SU-DHL-6 (cell line): ENCODE data around the gene MFNG.

ENCODE experiments used
- H2AFZ ChIP-seq: fragments of 200-600 bp; sonication (generic); 2 replicates; pipeline ENCODE4 v1.6.1; 2014; ENCODE audit warnings: low read depth, mild to moderate bottlenecking, moderate library complexity, mixed read lengths, antibody characterized with exemption, low read length; ENCODE audit not compliant: severe bottlenecking
- H3F3A ChIP-seq: fragments of 200-600 bp; shearing (Covaris generic); 2 replicates; pipeline ENCODE4 v1.6.0; 2016; ENCODE audit warnings: antibody characterized with exemption, mild to moderate bottlenecking; ENCODE audit not compliant: insufficient read depth
- H3K27ac ChIP-seq: fragments of 200-600 bp; sonication (generic); 2 replicates; pipeline ENCODE4 v1.5.1; 2016; ENCODE audit warnings: low read depth, mild to moderate bottlenecking, low read length, moderate library complexity, mixed read lengths
- H3K27me3 ChIP-seq: fragments of 200-600 bp; sonication (generic), shearing (Covaris generic); 2 replicates; pipeline ENCODE4 v1.6.0; 2014; ENCODE audit warnings: mild to moderate bottlenecking, low read length
- H3K36me3 ChIP-seq: fragments of 200-600 bp; sonication (generic); 2 replicates; pipeline ENCODE4 v1.6.1; 2014; ENCODE audit warnings: mild to moderate bottlenecking, low read length, mixed read lengths
- H3K4me2 ChIP-seq: fragments of 300-600, 200-600 bp; shearing (Covaris generic), sonication (generic); 2 replicates; pipeline ENCODE4 v1.6.0; 2014; ENCODE audit warnings: low read length, low read depth, mild to moderate bottlenecking; ENCODE audit not compliant: poor library complexity, severe bottlenecking
- H3K4me3 ChIP-seq: fragments of 200-600 bp; sonication (generic); 2 replicates; pipeline ENCODE4 v1.5.1; 2014; ENCODE audit warnings: antibody characterized with exemption, low read length, mild to moderate bottlenecking, mixed read lengths; ENCODE audit not compliant: insufficient read depth, poor library complexity, severe bottlenecking
- H3K79me2 ChIP-seq: fragments of 200-600 bp; sonication (generic); 2 replicates; pipeline ENCODE4 v1.6.1; 2014; ENCODE audit warnings: mild to moderate bottlenecking, low read length, moderate library complexity; ENCODE audit not compliant: insufficient read depth
- H3K9ac ChIP-seq: fragments of 200-600 bp; sonication (generic); 2 replicates; pipeline ENCODE4 v1.7.0; 2014; ENCODE audit warnings: mild to moderate bottlenecking, low read length
- H3K9me2 ChIP-seq: fragments of 200-600 bp; sonication (generic); replicated peaks from 2 replicates; pipeline ENCODE4 v1.6.1; 2014; ENCODE audit warnings: low read length; ENCODE audit not compliant: insufficient read depth
- H3K9me3 ChIP-seq: fragments of 200-600 bp; sonication (generic); 2 replicates; pipeline ENCODE4 v1.6.1; 2014; ENCODE audit warnings: low read length, mixed read lengths; ENCODE audit not compliant: insufficient read depth
- H4K20me1 ChIP-seq: fragments of 200-600 bp; sonication (generic); 2 replicates; pipeline ENCODE4 v1.6.1; 2014; ENCODE audit warnings: low read depth, mild to moderate bottlenecking, antibody characterized with exemption, low read length, moderate library complexity, mixed read lengths
- CTCF ChIP-seq: fragments of 200-600 bp; sonication (generic); IDR thresholded peaks from one replicate; pipeline ENCODE4 v1.5.1; 2017; ENCODE audit warnings: antibody characterized with exemption, mild to moderate bottlenecking, low read length, moderate library complexity; ENCODE audit not compliant: insufficient read depth, poor library complexity, severe bottlenecking
- EZH2phosphoT487 ChIP-seq: fragments of 200-600 bp; sonication (generic), shearing (Covaris generic); conservative IDR thresholded peaks from 2 replicates; pipeline ENCODE4 v1.6.1; 2018; ENCODE audit warnings: mild to moderate bottlenecking, antibody characterized with exemption, low read length, moderate library complexity, mixed read lengths

The MFNG gene

GRCh38 chr22:37505565-37505964 lies 19.4 kb upstream of the MFNG start:
- H3K36me3 ChIP-seq: no peaks in the 10 kb centered on the region
- no peaks in the 10 kb centered on the region for H3K27me3 ChIP-seq
- no peak overlapping the region for H3K9ac ChIP-seq
- H3K9me2 ChIP-seq: no peaks in the 10 kb centered on the region
- TF ChIP-seq CTCF (no peak), EZH2phosphoT487 (no peak)
- no peaks in the 10 kb centered on the region for H3K79me2 ChIP-seq
- no peak overlapping the region for H2AFZ ChIP-seq
- H3K9me3 ChIP-seq: no peaks in the 10 kb centered on the region
- no peak overlapping the region for H3K4me3 ChIP-seq
- no peak overlapping the region for H3K27ac ChIP-seq
- H3K4me2 ChIP-seq: no peak overlapping the region
- no peaks in the 10 kb centered on the region for H3F3A ChIP-seq
- H4K20me1 ChIP-seq: no peaks in the 10 kb centered on the region

GRCh38 chr22:37504964-37505363 lies 18.8 kb upstream of the MFNG start:
- Histone ChIP-seq H3K9me2 (no peaks in the 10 kb centered on the region), H4K20me1 (no peaks in the 10 kb centered on the region), H3K4me2 (no peak overlapping the region), H3K36me3 (no peaks in the 10 kb centered on the region), H2AFZ (no peak overlapping the region), H3K27me3 (no peaks in the 10 kb centered on the region), H3K27ac (no peak overlapping the region), H3K79me2 (no peaks in the 10 kb centered on the region), H3K4me3 (no peak overlapping the region), H3K9me3 (no peaks in the 10 kb centered on the region), H3F3A (no peaks in the 10 kb centered on the region), H3K9ac (no peak overlapping the region)
- TF ChIP-seq CTCF (no peak), EZH2phosphoT487 (no peak)

- H3K9me2 ChIP-seq: no peaks in the 10 kb centered on the region
- H3F3A ChIP-seq: no peaks in the 10 kb centered on the region
- no peaks in the 10 kb centered on the region for H3K9me3 ChIP-seq
- no peak overlapping the region for H3K27ac ChIP-seq
- no peaks in the 10 kb centered on the region for H3K27me3 ChIP-seq
- no peaks in the 10 kb centered on the region for H3K36me3 ChIP-seq
- H3K4me2 ChIP-seq: no peak overlapping the region
- H3K79me2 ChIP-seq: no peaks in the 10 kb centered on the region
- H3K9ac ChIP-seq: no peak overlapping the region
- H4K20me1 ChIP-seq: no peaks in the 10 kb centered on the region
- H2AFZ ChIP-seq: no peak overlapping the region
- H3K4me3 ChIP-seq: no peak overlapping the region
- TF ChIP-seq EZH2phosphoT487 (no peak), CTCF (no peak)
These were observed 17.7 kb upstream of the MFNG start for GRCh38 chr22:37503850-37504249.

GRCh38 chr22:37503183-37503683 lies 17.0 kb upstream of the MFNG start:
- TF ChIP-seq EZH2phosphoT487: no peak
- TF ChIP-seq CTCF: no peak
- Histone ChIP-seq H3K79me2 (no peaks in the 10 kb centered on the region), H3K9me2 (no peaks in the 10 kb centered on the region), H3K27me3 (no peaks in the 10 kb centered on the region), H3K4me2 (no peak overlapping the region), H3K27ac (no peak overlapping the region), H4K20me1 (no peaks in the 10 kb centered on the region), H2AFZ (no peak overlapping the region), H3K9ac (no peak overlapping the region), H3K4me3 (no peak overlapping the region), H3K36me3 (no peaks in the 10 kb centered on the region), H3F3A (no peaks in the 10 kb centered on the region), H3K9me3 (no peaks in the 10 kb centered on the region)
